Osteoblast (primary cell): ENCODE measurements around the gene MAPK11. TPM values are rescaled to one million over a fixed set of nuclear protein-coding genes. Genes with fewer than 3 reads are reported as not detected.

Experiments
- DNase-seq: peaks from one replicate; pipeline ENCODE4 v3.0.0; 2011; ENCODE audit warnings: low spot score, mixed read lengths; ENCODE audit not compliant: insufficient read length; ENCODE audit errors: missing footprints
- H2AFZ ChIP-seq: 2 replicates; pipeline ENCODE4 v1.6.0; 2011; ENCODE audit warnings: mild to moderate bottlenecking, low read length
- H3K27ac ChIP-seq: 2 replicates; pipeline ENCODE4 v1.5.1; 2011; ENCODE audit warnings: mild to moderate bottlenecking, low read depth, low read length, moderate library complexity
- H3K27me3 ChIP-seq: 2 replicates; pipeline ENCODE4 v1.6.0; 2012; ENCODE audit warnings: mild to moderate bottlenecking, control low read depth, inconsistent platforms, low read length, moderate library complexity; ENCODE audit not compliant: insufficient read depth
- H3K36me3 ChIP-seq: 2 replicates; pipeline ENCODE4 v1.5.1; 2011; ENCODE audit warnings: mild to moderate bottlenecking, low read length, control low read depth, moderate library complexity; ENCODE audit not compliant: insufficient read depth
- H3K4me1 ChIP-seq: 2 replicates; pipeline ENCODE4 v1.5.1; 2011; ENCODE audit warnings: mild to moderate bottlenecking, low read length, control low read depth, moderate library complexity; ENCODE audit not compliant: insufficient read depth
- H3K4me2 ChIP-seq: 2 replicates; pipeline ENCODE4 v1.6.0; 2011; ENCODE audit warnings: mild to moderate bottlenecking, low read length; ENCODE audit not compliant: insufficient read depth
- H3K4me3 ChIP-seq: fragments of 200-600 bp; sonication (generic); 3 replicates; pipeline ENCODE4 v1.5.1; 2012; ENCODE audit warnings: mild to moderate bottlenecking, low read length, inconsistent platforms; ENCODE audit not compliant: insufficient read depth
- H3K79me2 ChIP-seq: 2 replicates; pipeline ENCODE4 v1.6.0; 2012; ENCODE audit warnings: mild to moderate bottlenecking, low read length, control low read depth, inconsistent platforms; ENCODE audit not compliant: insufficient read depth
- H3K9me3 ChIP-seq: 2 replicates; pipeline ENCODE4 v1.5.1; 2011; ENCODE audit warnings: low read depth, low read length, control low read depth
- H4K20me1 ChIP-seq: 2 replicates; pipeline ENCODE4 v1.6.0; 2012; ENCODE audit warnings: mild to moderate bottlenecking, low read length, control low read depth; ENCODE audit not compliant: insufficient read depth
- CTCF ChIP-seq: IDR thresholded peaks from 2 replicates; pipeline ENCODE4 v1.5.1; 2011; ENCODE audit warnings: mild to moderate bottlenecking, low read depth, low read length, moderate library complexity; ENCODE audit errors: extremely low read depth
- total RNA-seq: library from RNA; depleted of rRNA; stranded (reverse); fragments of >200 nt; gene quantifications from 2 replicates; pipeline ENCODE4 v1.2.3, GENCODE V29; 2012

MAPK11 gene
- total RNA-seq, 1 donor = 6.2 TPM

DNA sequence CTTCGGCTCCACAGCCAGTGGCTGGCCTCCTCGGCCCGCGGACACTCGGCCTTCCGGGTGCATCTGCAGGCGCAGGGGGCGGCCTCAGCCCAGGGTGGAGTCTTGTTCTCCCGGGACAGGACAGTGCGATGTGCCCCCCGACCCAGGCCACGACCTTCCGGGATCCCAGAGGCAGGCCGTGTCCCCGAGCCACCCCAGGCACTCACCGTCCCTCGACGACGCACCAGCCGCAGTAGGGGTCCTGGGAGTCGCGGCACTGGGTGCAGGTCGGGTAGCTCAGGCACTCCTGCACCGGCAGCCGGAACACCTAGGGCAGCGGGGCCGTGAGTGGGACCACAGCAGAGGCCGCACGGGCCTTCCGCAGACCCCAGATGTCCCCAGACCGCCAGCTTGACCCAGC lies 17.6 kb upstream of the MAPK11 start:
- peaks cover 68% of the 10 kb centered on the region for H4K20me1 ChIP-seq
- peaks cover 87% of the 10 kb centered on the region for H3K79me2 ChIP-seq
- peaks cover 63% of the 10 kb centered on the region for H3K36me3 ChIP-seq

GRCh38 chr22:50286701-50287318 lies 16.6 kb upstream of the MAPK11 start:
- H3K36me3 ChIP-seq = peaks cover 71% of the 10 kb centered on the region
- TF ChIP-seq CTCF = no peak
- H2AFZ ChIP-seq = no peak overlapping the region
- H3K79me2 ChIP-seq = peaks cover 83% of the 10 kb centered on the region
- H3K4me2 ChIP-seq = no peak overlapping the region
- peaks cover 3% of the 10 kb centered on the region for H3K4me1 ChIP-seq
- no peak overlapping the region for H3K27ac ChIP-seq
- no peak overlapping the region for H3K4me3 ChIP-seq
- no peaks in the 10 kb centered on the region for H3K9me3 ChIP-seq
- H3K27me3 ChIP-seq = no peaks in the 10 kb centered on the region
- H4K20me1 ChIP-seq = peaks cover 69% of the 10 kb centered on the region
- DNase-seq = no peak

More for the DNA sequence above, 17.6 kb upstream of the MAPK11 start:
- no peak for TF ChIP-seq CTCF
- Histone ChIP-seq H3K9me3 (no peaks in the 10 kb centered on the region), H3K27me3 (no peaks in the 10 kb centered on the region), H3K4me3 (no peak overlapping the region), H2AFZ (no peak overlapping the region), H3K27ac (no peak overlapping the region), H3K4me2 (no peak overlapping the region), H3K4me1 (peaks cover 9% of the 10 kb centered on the region)
- no peak for DNase-seq

- H3K27me3 ChIP-seq = no peaks in the 10 kb centered on the region
- no peak for DNase-seq
- no peaks in the 10 kb centered on the region for H3K4me1 ChIP-seq
- no peak overlapping the region for H3K27ac ChIP-seq
- H3K9me3 ChIP-seq = no peaks in the 10 kb centered on the region
- H3K4me2 ChIP-seq = no peak overlapping the region
- H3K79me2 ChIP-seq = peaks cover 82% of the 10 kb centered on the region
- peaks cover 72% of the 10 kb centered on the region for H3K36me3 ChIP-seq
- H4K20me1 ChIP-seq = peaks cover 67% of the 10 kb centered on the region
- no peak overlapping the region for H2AFZ ChIP-seq
- no peak for TF ChIP-seq CTCF
- H3K4me3 ChIP-seq = no peak overlapping the region
Observed at GRCh38 chr22:50286275-50286674, 16.1 kb upstream of the MAPK11 start.

DNA sequence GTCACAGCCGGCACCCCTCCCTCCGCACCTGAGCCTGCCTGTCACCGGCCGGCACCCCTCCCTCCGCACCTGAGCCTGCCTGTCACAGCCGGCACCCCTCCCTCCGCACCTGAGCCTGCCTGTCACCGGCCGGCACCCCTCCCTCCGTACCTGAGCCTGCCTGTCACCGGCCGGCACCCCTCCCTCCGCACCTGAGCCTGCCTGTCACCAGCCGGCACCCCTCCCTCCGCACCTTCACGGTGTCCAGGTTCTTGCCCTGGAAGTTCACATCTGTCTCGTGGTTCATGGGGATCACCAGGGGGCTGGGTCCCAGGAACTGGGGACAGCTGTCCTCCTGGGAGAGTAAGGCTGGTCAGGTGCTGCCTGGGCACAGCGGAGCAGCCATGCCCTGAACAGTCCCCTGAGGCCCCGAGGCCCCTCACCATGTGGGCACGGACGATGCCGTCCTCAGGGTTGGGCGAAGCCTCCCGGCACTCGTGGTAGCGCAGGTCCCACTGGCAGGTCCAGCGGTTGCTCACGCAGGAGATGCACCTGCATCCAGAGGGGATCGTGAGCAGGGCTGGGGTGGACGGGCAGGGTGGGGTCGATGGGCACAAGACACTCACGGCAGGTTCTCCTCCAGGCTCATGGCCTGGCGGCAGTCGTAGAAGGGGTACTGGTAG lies 15.5 kb upstream of the MAPK11 start:
- Histone ChIP-seq H4K20me1 (peaks cover 61% of the 10 kb centered on the region), H3K79me2 (peaks cover 77% of the 10 kb centered on the region), H3K36me3 (peaks cover 72% of the 10 kb centered on the region), H3K4me1 (no peaks in the 10 kb centered on the region), H3K27ac (no peak overlapping the region), H3K4me2 (no peak overlapping the region), H2AFZ (no peak overlapping the region), H3K27me3 (no peaks in the 10 kb centered on the region), H3K4me3 (no peak overlapping the region), H3K9me3 (no peaks in the 10 kb centered on the region)
- no peak for TF ChIP-seq CTCF
- DNase-seq = no peak
